HEK293 (cell line): Measurements from ENCODE around the gene ARID5A.

ENCODE experiments used
- CTCF ChIA-PET: fragments of 350-600 bp; formaldehyde crosslinking; extraction: SDS; loops from one replicate; lab custom pipeline; 2021; ENCODE audit warnings: antibody characterized with exemption; lab: Yijun Ruan, JAX
- POLR2A ChIA-PET: fragments of 300-600 bp; formaldehyde crosslinking; extraction: SDS; loops from one replicate; lab custom pipeline; 2020; ENCODE audit warnings: antibody characterized with exemption, inconsistent platforms; lab: Yijun Ruan, JAX
- H3K27ac ChIP-seq: fragments of 200-500 bp; sonication (Bioruptor generic); 2 replicates; pipeline ENCODE4 v1.5.1; 2014; ENCODE audit warnings: low read depth, low read length, control low read depth, inconsistent platforms; ENCODE audit errors: extremely low read depth
- H3K36me3 ChIP-seq, 2 experiments: fragments of 200-500 bp in 1 of 2; sonication (Bioruptor generic) in 1 of 2; 1 replicate in 1 of 2; 2 replicates in 1 of 2; pipeline ENCODE4 v1.5.1; 2014 to 2017; ENCODE audit warnings: inconsistent platforms in 2 of 2, low read length in 2 of 2; ENCODE audit not compliant: control insufficient read depth in 2 of 2, insufficient read depth in 1 of 2
- H3K4me1 ChIP-seq: fragments of 200-500 bp; sonication (Bioruptor generic); 2 replicates; pipeline ENCODE4 v1.5.1; 2014; ENCODE audit warnings: mild to moderate bottlenecking, low read length, inconsistent platforms; ENCODE audit not compliant: control insufficient read depth, insufficient read depth
- H3K4me3 ChIP-seq: 2 replicates; pipeline ENCODE4 v1.5.1; 2011; ENCODE audit warnings: low read depth, mild to moderate bottlenecking, control low read depth, low read length, moderate library complexity
- H3K9me3 ChIP-seq: fragments of 200-500 bp; sonication (Bioruptor generic); 2 replicates; pipeline ENCODE4 v1.5.1; 2014; ENCODE audit warnings: low read depth, low read length, inconsistent platforms; ENCODE audit not compliant: control insufficient read depth, insufficient read depth
- FEZF1 ChIP-seq: fragments of 450-650 bp; formaldehyde crosslinking; IDR thresholded peaks from 2 replicates; pipeline ENCODE4 v1.5.1; 2016; ENCODE audit warnings: missing biosample characterization, missing genetic modification characterization
- GLI4 ChIP-seq: fragments of 450-650 bp; formaldehyde crosslinking; IDR thresholded peaks from 2 replicates; pipeline ENCODE4 v1.5.1; 2016; ENCODE audit warnings: missing biosample characterization, missing genetic modification characterization
- GLIS1 ChIP-seq: fragments of 450-650 bp; formaldehyde crosslinking; IDR thresholded peaks from 2 replicates; pipeline ENCODE4 v1.5.1; 2016; ENCODE audit warnings: missing biosample characterization, missing genetic modification characterization
- GLIS2 ChIP-seq: fragments of 450-650 bp; formaldehyde crosslinking; IDR thresholded peaks from 2 replicates; pipeline ENCODE4 v1.5.1; 2016; ENCODE audit warnings: missing biosample characterization, missing genetic modification characterization
- KLF9 ChIP-seq: fragments of 450-650 bp; formaldehyde crosslinking; IDR thresholded peaks from 2 replicates; pipeline ENCODE4 v1.5.1; 2016; ENCODE audit warnings: missing biosample characterization, missing genetic modification characterization, low read depth
- MYNN ChIP-seq: fragments of 450-650 bp; formaldehyde crosslinking; IDR thresholded peaks from 2 replicates; pipeline ENCODE4 v1.5.1; 2016; ENCODE audit warnings: missing biosample characterization, missing genetic modification characterization, borderline replicate concordance
- SCRT1 ChIP-seq: fragments of 450-650 bp; formaldehyde crosslinking; IDR thresholded peaks from 2 replicates; pipeline ENCODE4 v1.5.1; 2016; ENCODE audit warnings: missing biosample characterization, missing genetic modification characterization, borderline replicate concordance
- SCRT2 ChIP-seq: fragments of 450-650 bp; formaldehyde crosslinking; IDR thresholded peaks from 2 replicates; pipeline ENCODE4 v1.5.1; 2016; ENCODE audit warnings: missing biosample characterization, missing genetic modification characterization
- ZBTB1 ChIP-seq: fragments of 450-650 bp; formaldehyde crosslinking; IDR thresholded peaks from 2 replicates; pipeline ENCODE4 v1.5.1; 2016; ENCODE audit warnings: missing biosample characterization, missing genetic modification characterization
- ZFHX2 ChIP-seq: fragments of 450-650 bp; formaldehyde crosslinking; conservative IDR thresholded peaks from 2 replicates; pipeline ENCODE4 v1.5.1; 2016; ENCODE audit warnings: missing biosample characterization, missing genetic modification characterization
- ZNF140 ChIP-seq: fragments of 450-650 bp; formaldehyde crosslinking; IDR thresholded peaks from 2 replicates; pipeline ENCODE4 v1.5.1; 2016; ENCODE audit warnings: missing biosample characterization, missing genetic modification characterization
- ZNF394 ChIP-seq: fragments of 450-650 bp; formaldehyde crosslinking; IDR thresholded peaks from 2 replicates; pipeline ENCODE4 v1.5.1; 2016; ENCODE audit warnings: missing biosample characterization, missing genetic modification characterization, mild to moderate bottlenecking, moderate library complexity, borderline replicate concordance
- ZNF423 ChIP-seq: fragments of 450-650 bp; formaldehyde crosslinking; IDR thresholded peaks from 2 replicates; pipeline ENCODE4 v1.5.1; 2016; ENCODE audit warnings: missing biosample characterization, missing genetic modification characterization
- ZNF473 ChIP-seq: fragments of 450-650 bp; formaldehyde crosslinking; IDR thresholded peaks from 2 replicates; pipeline ENCODE4 v1.5.1; 2017; ENCODE audit warnings: missing biosample characterization, missing genetic modification characterization
- ZNF792 ChIP-seq: fragments of 450-650 bp; formaldehyde crosslinking; IDR thresholded peaks from 2 replicates; pipeline ENCODE4 v1.5.1; 2016; ENCODE audit warnings: missing biosample characterization, missing genetic modification characterization
- ZSCAN16 ChIP-seq: fragments of 450-650 bp; formaldehyde crosslinking; IDR thresholded peaks from 2 replicates; pipeline ENCODE4 v1.5.1; 2016; ENCODE audit warnings: missing biosample characterization, missing genetic modification characterization
- TF ChIP-seq, protein P1 (sequence below): fragments of 450-650 bp; formaldehyde crosslinking; IDR thresholded peaks from 2 replicates; pipeline ENCODE4 v1.5.1; 2017; ENCODE audit warnings: missing biosample characterization, missing genetic modification characterization
- TF ChIP-seq, protein P2 (sequence below): fragments of 450-650 bp; formaldehyde crosslinking; IDR thresholded peaks from 2 replicates; pipeline ENCODE4 v1.5.1; 2017; ENCODE audit warnings: missing biosample characterization, mild to moderate bottlenecking, missing genetic modification characterization, moderate library complexity

Gene ARID5A

DNA sequence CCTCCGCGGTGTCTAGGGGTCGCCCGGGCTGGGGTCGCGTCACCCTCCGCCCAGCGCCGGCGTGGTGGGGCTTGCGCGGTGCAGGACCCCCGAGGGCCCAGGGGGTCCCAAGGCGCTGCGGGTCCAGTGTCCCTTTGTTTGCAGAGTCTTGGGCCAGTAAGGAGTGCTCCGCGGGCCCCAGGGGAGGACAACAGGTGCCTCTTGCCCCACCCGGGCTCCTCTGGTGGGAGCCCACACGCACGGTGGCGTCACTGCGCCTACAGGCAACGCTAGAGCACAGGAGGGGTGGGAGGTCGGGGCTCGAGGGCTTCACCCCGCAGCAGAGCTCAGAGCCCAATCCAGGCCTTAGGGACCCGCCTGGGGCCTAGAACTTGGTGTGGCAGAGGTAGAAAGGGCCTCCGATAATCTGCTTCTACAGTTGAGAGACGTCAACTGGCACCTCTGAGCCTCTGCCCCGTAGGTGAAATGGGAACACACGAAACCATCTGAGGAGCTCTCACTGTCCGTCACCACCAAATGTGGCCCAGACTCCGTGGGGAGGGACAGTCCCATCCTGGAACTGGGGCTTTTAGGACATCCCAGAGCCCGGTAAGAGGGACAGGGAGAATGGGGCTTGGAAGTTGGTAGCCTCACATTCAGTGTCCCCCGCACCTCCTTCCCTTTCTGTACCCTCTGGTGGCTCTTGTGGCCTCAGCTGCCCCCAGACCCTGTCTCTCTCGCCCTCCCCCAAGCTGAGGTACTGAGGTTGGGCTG, 1.4 kb downstream of the ARID5A start:
- H3K4me1 ChIP-seq: peaks cover 20% of the 10 kb centered on the region

DNA sequence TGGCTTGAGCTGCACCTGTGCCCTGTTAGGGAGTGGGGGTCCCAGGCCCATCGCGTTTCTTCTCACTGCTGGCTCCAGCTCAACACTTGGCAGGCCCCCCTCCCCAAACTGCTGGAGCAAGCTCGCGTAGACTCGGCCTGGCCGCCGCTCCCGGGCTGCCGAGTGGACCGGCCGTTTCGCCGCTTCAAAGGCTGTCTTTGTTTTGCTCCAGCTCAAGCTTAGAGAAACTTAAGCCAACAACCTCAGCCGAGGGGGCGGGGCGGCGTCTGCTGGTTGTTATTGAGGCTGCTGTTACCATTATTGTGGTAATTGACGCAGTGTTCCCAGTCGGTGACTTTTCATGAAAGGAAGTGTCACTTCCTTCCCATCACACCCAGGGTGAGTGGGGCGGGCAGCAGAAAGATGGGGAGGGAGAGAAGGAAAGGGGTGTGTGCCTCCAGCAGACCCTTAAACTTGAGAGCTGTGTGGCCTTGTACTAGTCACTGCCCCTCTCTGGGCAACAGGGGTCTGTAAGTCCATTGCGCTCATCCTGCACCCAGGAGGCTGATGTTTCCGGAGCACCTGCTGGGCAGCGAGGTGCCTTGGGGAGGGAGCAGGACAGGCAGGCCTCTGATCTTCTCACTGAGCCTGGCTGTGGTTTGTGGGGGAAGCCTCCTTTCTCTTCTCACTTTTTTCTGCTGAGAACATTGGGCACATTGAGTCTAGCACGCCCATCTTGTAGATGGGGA, 2.1 kb downstream of the ARID5A start:
- TF ChIP-seq KLF9 (tag by site-specific recombination) (peak; percentile 23; the same call in 1 of the 2 replicates), ZNF140 (tag by site-specific recombination) (no peak)
- TF ChIP-seq, all 188 proteins: peak for 1
- H3K4me3 ChIP-seq: no peak overlapping the region
- no peaks in the 10 kb centered on the region for H3K9me3 ChIP-seq
- peaks cover 14% of the 10 kb centered on the region for H3K4me1 ChIP-seq
- CTCF ChIA-PET: interaction anchor here (0.6 to 3.1 kb wide), 7 partner anchors 10 to 423 kb away, joined by 3 to 18 read pairs (median 3); no protein-coding TSS in a partner anchor
- peaks cover 0 to 8% of the 10 kb centered on the region in 2 experiments; a peak in 2 of 3 replicates for H3K36me3 ChIP-seq
- POLR2A ChIA-PET: interaction anchor here (1.8 kb wide), 1 partner anchor 16 kb away, joined by 6 read pairs; no protein-coding TSS in a partner anchor
- no peak overlapping the region for H3K27ac ChIP-seq

More for the DNA sequence above, 1.4 kb downstream of the ARID5A start:
- TF ChIP-seq, protein P1, sequence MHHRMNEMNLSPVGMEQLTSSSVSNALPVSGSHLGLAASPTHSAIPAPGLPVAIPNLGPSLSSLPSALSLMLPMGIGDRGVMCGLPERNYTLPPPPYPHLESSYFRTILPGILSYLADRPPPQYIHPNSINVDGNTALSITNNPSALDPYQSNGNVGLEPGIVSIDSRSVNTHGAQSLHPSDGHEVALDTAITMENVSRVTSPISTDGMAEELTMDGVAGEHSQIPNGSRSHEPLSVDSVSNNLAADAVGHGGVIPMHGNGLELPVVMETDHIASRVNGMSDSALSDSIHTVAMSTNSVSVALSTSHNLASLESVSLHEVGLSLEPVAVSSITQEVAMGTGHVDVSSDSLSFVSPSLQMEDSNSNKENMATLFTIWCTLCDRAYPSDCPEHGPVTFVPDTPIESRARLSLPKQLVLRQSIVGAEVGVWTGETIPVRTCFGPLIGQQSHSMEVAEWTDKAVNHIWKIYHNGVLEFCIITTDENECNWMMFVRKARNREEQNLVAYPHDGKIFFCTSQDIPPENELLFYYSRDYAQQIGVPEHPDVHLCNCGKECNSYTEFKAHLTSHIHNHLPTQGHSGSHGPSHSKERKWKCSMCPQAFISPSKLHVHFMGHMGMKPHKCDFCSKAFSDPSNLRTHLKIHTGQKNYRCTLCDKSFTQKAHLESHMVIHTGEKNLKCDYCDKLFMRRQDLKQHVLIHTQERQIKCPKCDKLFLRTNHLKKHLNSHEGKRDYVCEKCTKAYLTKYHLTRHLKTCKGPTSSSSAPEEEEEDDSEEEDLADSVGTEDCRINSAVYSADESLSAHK: 0 out of 2 replicates have a peak, but pooled peaks have one; percentile 25
- TF ChIP-seq ZBTB1: no peak
- Histone ChIP-seq H3K36me3 (peaks cover 0 to 5% of the 10 kb centered on the region in 2 experiments; a peak in 2 of 3 replicates), H3K27ac (peak overlapping the region; percentile 72; the same call in 1 of the 2 replicates), H3K9me3 (no peaks in the 10 kb centered on the region), H3K4me3 (peak overlapping the region; percentile 66)
- POLR2A ChIA-PET: interaction anchor here (1.8 kb wide), 1 partner anchor 16 kb away, joined by 6 read pairs; no protein-coding TSS in a partner anchor
- CTCF ChIA-PET: interaction anchor here (0.6 to 3.1 kb wide), 5 partner anchors 17 to 423 kb away, joined by 3 to 18 read pairs (median 3); no protein-coding TSS in a partner anchor

DNA sequence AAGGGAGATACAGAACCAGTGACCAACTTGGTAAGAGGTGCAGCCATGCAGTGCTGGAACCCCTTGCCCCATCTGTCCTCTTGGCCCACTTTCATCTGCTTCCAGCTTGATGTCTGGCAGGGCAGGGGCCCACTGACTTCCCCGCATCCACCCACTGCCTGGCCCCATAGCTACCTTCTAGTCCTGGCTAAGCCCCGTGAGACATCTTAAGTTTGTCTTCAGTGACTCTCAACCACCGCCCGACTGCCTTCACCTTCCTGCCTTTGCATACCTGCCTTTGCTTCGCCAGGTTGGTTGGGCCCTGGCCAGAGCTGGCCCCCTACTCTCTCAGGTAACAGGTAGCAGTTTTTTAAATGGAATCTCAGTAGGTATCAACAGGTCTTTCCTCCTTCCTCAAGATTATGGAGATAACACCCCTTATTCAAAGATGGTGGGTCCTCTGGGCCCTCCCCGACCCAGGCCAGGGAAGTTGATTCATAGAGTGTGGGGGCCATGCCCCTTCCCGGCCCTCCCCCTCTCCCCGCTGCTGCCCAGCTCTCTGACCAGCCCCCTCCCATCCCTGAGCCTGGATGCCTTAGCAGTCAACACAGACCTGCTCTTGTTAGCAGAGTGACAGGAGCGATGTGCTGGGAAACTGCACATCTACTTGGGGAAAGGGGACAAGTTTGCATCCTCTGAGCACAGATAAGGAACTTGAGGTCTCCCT, 2.8 kb downstream of the ARID5A start:
- Histone ChIP-seq H3K4me1 (peaks cover 7% of the 10 kb centered on the region), H3K4me3 (no peak overlapping the region)

More for the DNA sequence above, 2.8 kb downstream of the ARID5A start:
- Histone ChIP-seq H3K9me3 (no peaks in the 10 kb centered on the region), H3K27ac (no peak overlapping the region), H3K36me3 (peaks cover 0 to 8% of the 10 kb centered on the region in 2 experiments; a peak in 2 of 3 replicates)
- CTCF ChIA-PET: interaction anchor here (1.2 to 3.1 kb wide), 6 partner anchors 9 to 517 kb away, joined by 3 to 18 read pairs (median 4); no protein-coding TSS in a partner anchor
- POLR2A ChIA-PET: interaction anchor here (1.8 kb wide), 1 partner anchor 15 kb away, joined by 6 read pairs; no protein-coding TSS in a partner anchor
- TF ChIP-seq ZFHX2 (no peak), FEZF1 (tag by site-specific recombination) (no peak), GLIS2 (tag by site-specific recombination) (no peak), MYNN (tag by site-specific recombination) (no peak), ZNF394 (tag by site-specific recombination) (no peak), ZNF792 (tag by site-specific recombination) (no peak), SCRT2 (tag by site-specific recombination) (peak; percentile 92), ZSCAN16 (tag by site-specific recombination) (no peak), GLI4 (tag by site-specific recombination) (no peak), ZNF423 (tag by site-specific recombination) (no peak), ZNF473 (tag by site-specific recombination) (no peak), SCRT1 (tag by site-specific recombination) (0 out of 2 replicates have a peak, but pooled peaks have one; percentile 37), GLIS1 (tag by site-specific recombination) (no peak)
- TF ChIP-seq, protein P2, sequence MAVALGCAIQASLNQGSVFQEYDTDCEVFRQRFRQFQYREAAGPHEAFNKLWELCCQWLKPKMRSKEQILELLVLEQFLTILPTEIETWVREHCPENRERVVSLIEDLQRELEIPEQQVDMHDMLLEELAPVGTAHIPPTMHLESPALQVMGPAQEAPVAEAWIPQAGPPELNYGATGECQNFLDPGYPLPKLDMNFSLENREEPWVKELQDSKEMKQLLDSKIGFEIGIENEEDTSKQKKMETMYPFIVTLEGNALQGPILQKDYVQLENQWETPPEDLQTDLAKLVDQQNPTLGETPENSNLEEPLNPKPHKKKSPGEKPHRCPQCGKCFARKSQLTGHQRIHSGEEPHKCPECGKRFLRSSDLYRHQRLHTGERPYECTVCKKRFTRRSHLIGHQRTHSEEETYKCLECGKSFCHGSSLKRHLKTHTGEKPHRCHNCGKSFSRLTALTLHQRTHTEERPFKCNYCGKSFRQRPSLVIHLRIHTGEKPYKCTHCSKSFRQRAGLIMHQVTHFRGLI (tag by site-specific recombination): no peak
